ENCODE measurements around the gene PIK3R4. TPM values are rescaled to one million over a fixed set of nuclear protein-coding genes. Genes with fewer than 3 reads are reported as not detected.

PIK3R4 gene
- total RNA-seq, 4 donors from 2014 or later: 25.0 to 51.0 (median 33.2) TPM

DNA sequence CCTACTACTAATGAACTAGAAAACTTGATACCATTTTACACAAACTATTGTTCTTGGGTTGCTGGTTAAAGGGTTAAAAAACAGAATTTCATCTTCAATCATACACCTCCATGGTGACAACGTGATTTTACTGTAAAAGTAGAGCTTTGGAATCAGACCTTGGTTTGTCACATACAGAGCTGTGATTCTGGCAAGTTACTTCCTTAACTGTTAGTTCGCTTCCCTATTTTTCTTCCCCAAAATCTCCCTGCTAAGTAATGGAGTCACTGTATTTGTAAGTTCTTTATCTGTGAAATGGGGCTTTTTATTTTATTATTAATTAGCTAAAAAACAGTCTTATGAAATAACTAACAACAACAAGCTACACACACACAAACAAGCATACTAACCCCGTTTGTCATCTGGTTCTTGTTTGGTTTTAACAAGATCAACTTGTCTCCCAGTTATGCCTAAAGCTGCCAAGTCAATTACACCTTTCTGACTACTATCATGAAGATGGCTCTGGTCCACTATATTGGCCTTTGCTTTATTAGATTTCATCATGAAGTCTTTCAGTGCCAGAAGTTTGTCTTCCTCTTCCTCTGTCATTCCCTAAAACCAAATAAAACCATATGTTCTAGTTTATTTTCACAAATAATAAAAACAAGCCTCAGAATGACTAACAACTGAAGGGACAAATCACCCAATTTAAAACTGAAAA, 38.6 kb downstream of the PIK3R4 start:
- TF ChIP-seq CTCF (IDR thresholded peaks at IDR 0.05; ENCODE audit: low read depth): no peak

DNA sequence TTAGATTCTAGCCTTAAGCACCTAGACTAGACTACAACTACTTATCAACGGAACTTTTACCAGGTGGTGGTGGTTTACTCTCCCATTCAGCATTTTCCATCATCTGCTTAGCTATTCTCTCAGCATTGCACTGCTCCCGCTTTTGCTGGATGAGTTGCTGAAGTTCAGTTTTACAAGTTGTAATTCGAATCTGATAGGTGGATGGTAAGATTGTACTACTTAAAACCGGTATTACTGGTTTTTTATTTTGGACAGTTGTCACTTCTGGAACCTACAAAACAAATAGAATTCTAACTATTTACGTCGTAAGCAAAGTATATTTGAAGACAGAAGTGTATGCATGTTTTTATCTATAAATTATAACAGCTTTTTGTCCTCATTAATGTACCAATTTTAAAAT, 41.1 kb downstream of the PIK3R4 start:
- TF ChIP-seq CTCF (IDR thresholded peaks at IDR 0.05; ENCODE audit: low read depth): no peak

GRCh38 chr3:130702985-130703384, 43.6 kb downstream of the PIK3R4 start:
- TF ChIP-seq CTCF (IDR thresholded peaks at IDR 0.05; ENCODE audit: low read depth): no peak

GRCh38 chr3:130700541-130700940, 46.1 kb downstream of the PIK3R4 start:
- no peak for TF ChIP-seq CTCF (IDR thresholded peaks at IDR 0.05; ENCODE audit: low read depth)

DNA sequence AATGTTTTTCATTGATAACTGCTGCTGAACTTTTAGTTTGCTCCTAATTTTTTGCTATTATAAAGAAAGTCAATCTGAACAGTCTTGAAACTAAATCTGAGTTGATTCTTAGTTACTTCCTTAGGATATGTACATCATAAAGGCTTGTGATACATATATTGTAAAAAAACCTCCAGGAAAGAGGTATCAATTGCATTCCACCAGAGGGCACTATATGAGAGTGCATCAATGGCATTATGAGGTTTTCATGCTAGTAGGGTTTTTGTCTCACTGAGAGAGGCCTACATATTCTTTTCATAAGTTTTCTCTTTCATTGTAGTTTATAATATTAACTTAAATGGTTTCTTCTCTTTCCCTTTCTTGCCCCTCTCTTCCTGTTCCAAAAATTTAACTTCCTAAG, 46.9 kb downstream of the PIK3R4 start:
- no peak for TF ChIP-seq CTCF (IDR thresholded peaks at IDR 0.05; ENCODE audit: low read depth)

DNA sequence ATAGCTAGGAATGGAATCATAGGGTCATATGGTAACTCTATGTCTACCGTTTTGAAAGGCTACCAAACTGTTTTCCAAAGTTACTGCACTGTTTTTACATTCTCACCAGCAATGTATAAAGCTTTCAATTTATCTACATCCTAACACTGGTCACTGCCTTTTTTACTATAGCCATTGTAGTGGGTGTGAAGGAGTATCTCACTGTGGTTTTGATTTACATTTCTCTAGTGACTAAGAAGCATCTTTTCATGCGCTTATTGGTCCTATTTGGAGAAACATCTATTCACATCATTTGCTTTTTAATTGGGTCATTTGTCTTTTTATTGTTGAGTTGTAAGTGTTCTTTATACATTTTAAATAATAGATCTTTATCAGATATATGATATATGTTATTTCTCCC, 53.3 kb downstream of the PIK3R4 start:
- no peak for TF ChIP-seq CTCF (IDR thresholded peaks at IDR 0.05; ENCODE audit: low read depth)

DNA sequence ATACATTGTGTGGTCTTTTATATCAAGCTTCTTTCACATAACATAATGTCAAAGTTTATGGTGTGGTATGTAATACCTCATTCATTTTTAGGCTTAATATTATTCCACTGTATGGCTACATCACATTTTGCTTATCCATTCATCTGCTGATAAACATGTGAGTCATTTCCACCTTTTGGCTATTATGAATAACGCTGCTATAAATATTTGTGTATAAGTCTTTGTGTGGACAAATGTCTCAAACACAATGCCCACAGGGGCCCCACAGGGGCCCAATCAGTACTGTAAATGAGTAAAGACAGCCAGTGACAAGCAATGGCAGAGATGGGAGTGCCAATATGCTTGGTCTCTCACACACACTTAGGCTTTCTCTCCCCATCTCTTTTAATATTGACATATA, 54.2 kb downstream of the PIK3R4 start:
- TF ChIP-seq CTCF (IDR thresholded peaks at IDR 0.05; ENCODE audit: low read depth): no peak
